ENCODE data around the gene SIRT2. TPM values are rescaled to one million over a fixed set of nuclear protein-coding genes. Genes with fewer than 3 reads are reported as not detected.
A peak's percentile ranks its signal among the peaks of the same experiment; 100 is the strongest.
"Not testable (repeated sequence)": the region's sequence is repeated elsewhere in the genome, so short reads cannot be mapped to it uniquely, and the experiment has no call there.

Gene SIRT2
- total RNA-seq, 1 experiment from 2014 or later = 50.3 TPM

DNA sequence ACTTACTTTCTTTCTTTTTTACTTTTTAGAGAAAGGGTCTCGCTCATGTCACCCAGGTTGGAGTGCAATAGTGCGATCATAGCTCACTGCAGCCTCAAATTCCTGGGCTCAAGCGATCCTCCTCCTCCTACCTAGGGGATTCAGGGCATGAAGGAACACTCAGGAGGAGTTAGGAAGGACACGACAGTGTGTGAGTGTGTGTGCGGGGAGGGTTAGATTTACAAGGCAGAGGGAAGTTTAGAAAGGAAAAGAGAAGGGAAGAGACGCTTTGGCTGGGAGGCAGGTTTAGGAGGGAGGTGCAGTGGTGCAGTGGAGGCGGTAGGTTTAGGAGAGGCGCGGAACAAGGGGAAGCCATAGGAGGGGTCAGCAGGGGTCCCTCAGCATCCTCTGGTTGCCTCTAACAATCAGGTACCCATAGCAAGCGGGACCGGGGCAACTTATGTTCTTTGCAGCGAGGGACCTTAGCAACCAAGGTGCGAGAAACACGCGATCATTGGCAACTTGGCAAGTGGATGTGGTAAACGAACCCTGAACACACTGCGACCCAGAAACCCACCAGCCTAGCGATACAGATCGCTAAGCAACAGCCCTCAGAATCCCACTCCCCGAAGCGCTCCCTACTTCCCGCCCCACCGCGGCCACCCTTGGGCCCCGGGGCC is 501 bp downstream of the SIRT2 start:
- peak; percentile 11 for DNase-seq (ENCODE audit: low spot score)

GRCh38 chr19:38894968-38895367 is 4.5 kb downstream of the SIRT2 start:
- DNase-seq (ENCODE audit: low spot score) = no peak

DNA sequence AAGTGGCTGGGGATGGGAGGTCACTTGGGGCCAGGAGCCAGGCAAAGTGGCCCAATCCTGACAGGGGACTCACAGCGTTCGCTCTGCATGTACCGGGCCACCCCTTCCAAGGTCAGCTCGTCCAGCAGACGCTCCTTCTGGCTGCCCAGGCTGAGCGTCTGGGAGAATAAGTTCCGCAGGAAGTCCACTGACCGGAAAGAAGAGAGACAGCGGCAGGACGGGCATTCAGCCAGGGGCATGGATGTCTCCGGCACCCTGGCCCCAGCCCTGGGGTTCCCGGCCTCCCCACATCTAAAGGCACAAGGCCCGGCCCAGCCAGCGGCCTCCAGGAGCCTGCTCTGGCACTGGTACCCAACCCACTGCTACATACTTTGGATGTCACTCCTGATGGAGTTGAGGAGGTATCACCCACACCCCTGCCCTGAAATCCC is 6.1 kb downstream of the SIRT2 start:
- no peak for DNase-seq (ENCODE audit: low spot score)

DNA sequence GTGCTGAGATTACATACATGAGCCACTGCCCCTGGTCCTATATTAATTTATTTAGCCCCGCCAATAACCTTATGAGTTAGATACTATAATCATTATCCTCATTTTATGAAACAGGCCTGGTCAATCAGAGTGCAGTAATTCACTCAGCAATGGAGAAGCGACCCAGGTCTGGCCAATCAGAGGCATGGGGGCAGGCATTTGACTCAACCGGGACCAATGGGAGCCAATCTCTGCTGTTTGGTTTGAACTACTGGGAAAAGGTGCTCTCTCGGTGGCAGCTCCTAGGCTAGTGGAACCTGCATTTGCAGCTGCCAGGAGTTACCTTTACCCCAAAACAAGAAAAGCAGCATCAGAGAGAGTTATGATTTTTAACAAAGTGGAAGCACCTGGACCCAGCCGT is 6.6 kb downstream of the SIRT2 start:
- no peak for DNase-seq (ENCODE audit: low spot score)

DNA sequence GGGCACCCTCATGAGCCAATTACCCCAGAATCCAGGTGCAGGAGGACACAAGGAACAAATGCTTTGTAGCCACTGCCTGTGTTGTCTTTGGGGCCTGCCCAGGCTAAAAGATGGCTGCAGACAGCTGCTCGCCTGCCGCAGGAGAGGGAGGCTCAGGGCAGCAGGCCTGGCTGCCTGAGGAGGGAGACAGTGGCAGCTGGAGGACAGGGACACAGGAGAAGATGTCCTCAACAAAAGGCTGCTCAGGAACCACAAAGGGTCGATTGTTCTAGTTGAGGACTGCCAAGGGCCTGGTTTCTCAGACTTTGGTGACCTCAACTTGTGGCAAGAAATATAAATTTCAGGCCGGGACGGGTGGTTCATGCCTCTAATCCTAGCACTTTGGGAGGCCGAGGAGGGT is 7.6 kb downstream of the SIRT2 start:
- no peak for DNase-seq (ENCODE audit: low spot score)

DNA sequence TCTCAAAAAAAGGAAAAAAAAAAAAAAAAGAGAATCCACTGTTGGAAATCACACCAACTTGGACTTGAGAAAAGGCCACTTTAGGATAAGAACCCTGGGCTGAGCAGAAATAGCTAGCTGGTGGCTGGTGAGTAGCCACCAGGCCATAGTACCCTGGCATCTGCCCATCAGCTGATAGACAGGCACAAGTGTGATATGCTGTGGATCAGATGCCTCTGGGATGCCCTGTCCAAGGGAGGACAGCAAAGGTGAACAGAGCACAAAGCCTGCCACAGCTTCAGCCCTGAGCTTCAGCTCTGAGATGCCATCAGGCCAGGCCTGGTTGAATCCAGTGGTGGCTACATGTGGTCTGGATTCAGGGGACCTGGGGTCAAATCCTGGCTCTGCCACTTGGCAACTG is 8.7 kb downstream of the SIRT2 start:
- DNase-seq (ENCODE audit: low spot score) = no peak

DNA sequence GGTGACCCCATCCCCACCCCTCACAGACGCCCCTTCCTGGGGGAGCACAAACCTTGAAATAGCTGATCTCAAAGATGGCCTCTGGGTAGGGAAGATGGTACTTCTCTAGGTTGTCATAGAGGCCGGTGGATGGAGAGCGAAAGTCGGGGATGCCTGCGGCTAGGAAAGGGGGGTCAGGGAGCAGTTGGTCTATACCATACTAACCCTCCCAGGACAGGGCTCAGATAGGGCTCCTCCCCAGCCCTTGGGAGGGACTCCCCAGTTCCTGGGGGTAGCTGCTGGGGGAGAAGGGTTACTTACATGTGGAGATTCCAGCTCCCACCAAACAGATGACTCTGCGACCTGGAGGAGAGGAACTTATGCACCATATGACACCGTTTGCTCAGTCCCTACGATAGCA is 9.6 kb downstream of the SIRT2 start:
- no peak for DNase-seq (ENCODE audit: low spot score)

- no peak for DNase-seq (ENCODE audit: low spot score)
These were observed 10.5 kb downstream of the SIRT2 start for GRCh38 chr19:38888876-38889275.

DNA sequence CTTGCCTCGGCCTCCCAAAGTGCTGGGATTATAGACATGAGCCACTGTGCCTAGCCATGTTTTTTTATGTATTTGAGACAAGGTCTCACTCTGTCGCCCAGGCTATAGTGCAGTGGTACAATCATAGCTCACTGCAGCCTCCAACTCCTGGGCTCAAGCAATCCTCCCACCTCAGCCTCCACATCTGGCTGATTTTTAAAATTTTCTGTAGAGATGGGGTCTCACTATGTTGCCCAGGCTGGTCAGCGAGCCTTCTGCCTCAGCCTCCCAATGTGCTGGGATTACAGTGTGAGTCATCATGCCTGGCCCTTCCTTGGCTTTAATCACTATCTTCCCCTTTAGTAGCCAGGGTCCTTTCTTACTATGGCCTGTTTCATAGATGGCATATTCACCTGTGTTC is 14.7 kb downstream of the SIRT2 start:
- not testable (repeated sequence) for DNase-seq (ENCODE audit: low spot score)

DNA sequence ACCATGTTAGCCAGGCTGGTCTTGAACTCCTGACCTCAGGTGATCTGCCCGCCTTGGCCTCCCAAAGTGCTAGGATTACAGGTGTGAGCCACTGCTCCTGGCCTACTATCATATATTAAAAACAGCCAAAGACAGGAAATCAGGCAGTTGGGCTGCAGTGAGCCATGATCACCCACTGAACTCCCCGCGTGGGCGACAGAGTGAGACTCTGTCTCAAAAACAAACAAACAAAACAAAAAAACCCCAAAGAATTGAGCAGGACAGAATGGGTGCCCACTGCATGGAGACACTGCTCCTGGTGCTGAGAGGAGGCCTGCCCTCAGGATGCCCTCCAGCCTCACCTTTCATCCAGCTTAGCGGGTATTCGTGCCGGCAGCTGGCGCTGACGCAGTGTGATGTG is 16.1 kb downstream of the SIRT2 start:
- no peak for DNase-seq (ENCODE audit: low spot score)

DNA sequence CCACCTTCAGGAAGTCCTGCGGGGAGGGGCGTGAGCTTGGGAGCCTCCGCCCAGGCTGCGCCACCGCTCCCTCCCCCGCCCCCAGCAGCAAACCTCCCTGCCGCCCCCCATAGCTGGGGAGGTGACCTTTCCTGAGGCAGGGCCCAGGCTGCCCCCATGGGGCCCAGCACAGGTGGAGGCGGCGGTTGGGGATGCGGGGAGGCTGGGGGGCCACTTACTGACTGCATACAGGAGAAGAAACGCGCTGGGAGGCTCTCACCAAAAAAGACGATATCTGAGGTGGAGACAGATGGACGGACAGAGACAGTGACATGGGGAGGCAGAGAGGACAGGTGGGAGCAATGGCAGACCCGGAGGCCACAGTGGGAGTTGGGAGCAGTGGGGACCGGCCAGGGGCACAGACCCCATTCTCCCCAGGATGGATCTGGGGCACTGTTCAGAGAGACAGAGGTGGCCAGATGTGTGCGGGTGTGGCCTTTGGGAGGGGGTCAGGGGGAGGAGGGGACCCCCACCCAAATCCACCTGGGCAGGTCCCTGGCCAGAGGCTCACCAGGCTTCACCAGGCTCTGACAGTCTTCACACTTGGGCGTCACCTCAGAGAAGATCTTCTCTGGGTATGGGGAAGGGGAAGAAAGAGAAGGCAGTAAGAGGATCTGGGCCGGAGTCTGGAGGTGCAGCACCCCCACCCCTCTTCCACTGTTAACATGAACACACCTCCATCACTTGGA is 18.4 kb downstream of the SIRT2 start:
- no peak for DNase-seq (ENCODE audit: low spot score)

- no peak for DNase-seq (ENCODE audit: low spot score)
These were observed 19.1 kb downstream of the SIRT2 start for GRCh38 chr19:38880076-38880881.

- no peak for DNase-seq (ENCODE audit: low spot score)
These were observed 20.0 kb downstream of the SIRT2 start for GRCh38 chr19:38879400-38879751.

GRCh38 chr19:38878575-38879399 is 20.6 kb downstream of the SIRT2 start:
- no peak for DNase-seq (ENCODE audit: low spot score)

DNA sequence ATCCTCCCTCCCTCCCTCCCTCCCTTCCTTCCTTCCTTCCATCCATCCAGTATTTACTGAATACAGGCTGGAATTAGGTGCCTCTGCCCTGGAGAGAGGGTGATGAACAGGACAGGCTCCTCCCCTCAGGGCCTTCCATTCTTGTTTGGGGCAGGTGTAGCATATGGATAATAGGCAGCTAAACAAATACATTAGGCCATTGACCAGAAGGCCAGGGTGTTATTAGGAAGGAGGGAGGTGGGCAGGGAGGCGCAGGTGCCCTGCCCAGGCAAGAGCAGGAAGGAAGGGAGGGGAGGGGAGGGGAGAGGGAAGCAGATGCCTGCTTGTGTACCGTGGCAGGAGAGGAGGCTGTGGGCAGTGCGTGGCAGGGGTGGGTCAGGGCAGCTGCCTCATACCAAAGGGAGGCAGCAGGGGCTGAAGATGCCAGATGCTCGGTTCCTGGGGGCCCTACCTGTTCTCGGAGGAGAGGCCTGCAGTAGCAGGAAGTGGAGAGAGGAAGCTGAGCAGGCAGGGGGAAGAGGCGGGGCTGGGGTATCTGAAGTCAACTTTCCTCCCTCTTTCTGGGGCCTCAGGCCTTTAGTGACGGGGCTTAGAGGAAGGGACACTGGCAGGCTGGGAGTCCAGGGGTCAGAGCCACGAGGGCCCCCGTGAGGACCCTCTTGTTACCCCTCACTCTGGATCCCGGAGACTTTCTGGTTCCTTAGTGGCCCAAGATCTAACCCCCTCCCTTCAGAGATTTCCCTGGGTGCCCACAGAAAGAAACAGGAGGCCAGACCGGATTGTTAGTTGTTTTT is 21.4 kb downstream of the SIRT2 start, which contains the start of gene RINL:
RINL (minus strand) TSS at position 495 of the 794 bp plus-strand sequence. CDS start 1,533 bp downstream, outside the sequence.
- DNase-seq (ENCODE audit: low spot score) = no peak

- no peak for DNase-seq (ENCODE audit: low spot score)
These were observed 23.6 kb downstream of the SIRT2 start for GRCh38 chr19:38875656-38876395.

GRCh38 chr19:38873400-38873799 is 26.0 kb downstream of the SIRT2 start:
- DNase-seq (ENCODE audit: low spot score) = not testable (repeated sequence)

DNA sequence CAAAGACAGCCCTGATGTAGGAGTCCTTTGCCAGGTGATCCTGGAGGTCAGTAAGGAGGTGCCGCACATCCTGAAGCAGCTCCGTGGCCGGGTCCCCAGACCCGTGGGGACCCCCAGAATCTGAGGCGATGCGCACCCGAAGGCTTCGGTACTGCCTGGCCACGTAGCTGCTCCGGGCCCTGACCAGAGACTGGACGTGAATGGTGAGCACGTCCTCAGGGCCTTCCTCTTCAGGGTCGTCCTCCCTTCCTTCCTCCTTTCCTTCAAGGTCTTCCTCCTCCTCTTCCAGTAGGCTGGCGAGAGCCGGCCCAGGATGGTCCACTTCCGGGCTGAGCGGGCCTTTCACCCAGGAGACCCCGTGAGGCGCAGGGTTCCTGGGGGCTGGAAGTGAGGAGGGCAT is 28.8 kb downstream of the SIRT2 start:
- DNase-seq (ENCODE audit: low spot score) = no peak

DNA sequence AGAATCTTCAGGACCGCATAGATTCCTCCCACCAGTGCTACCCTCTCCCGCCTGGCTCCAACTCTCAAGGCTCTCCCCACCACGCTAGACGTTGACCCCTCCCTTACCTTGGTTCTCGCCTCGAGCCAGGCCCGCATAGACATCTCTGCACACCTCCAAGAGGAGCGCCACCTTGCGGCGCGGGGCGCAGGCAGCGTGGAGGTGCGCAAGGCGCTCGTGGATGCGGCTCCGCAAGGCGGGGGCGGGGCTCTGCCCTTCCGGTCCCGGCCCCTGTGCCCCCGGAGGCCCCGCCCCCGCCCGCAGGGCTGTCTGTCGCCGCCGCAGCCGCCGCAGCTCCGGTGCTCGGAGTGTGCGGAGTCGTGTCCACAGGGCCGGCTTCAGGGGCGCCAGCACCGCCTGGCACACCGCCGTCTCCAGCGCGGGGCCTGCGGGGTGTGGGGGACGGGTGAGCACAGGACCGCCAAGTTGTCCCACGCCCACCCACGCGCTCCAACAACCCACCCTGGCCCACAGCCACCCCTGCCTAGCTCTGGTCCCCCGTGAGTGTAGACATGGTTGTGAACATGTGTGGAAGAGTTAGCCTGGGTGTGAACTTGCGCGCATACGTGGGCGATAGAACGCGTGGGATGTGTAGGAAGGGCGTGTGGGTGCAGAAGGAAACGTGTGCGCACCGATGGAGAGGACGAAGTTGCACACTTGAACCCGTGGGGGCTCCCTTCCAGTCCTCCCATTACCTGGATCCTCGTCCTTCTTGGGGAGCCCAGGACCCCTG is 29.4 kb downstream of the SIRT2 start:
- DNase-seq (ENCODE audit: low spot score) = no peak

Data from A172 (cell line).